Stimulated activated CD8-positive, alpha-beta memory T cell treated with anti-CD3 and anti-CD28 coated beads, Interleukin-7, amount 100 ng/mL, for 1 hour (primary cell): ENCODE data around the gene IFIT5.
"Not testable (repeated sequence)": the region's sequence is repeated elsewhere in the genome, so short reads cannot be mapped to it uniquely, and the experiment has no call there.

ENCODE experiments used
- DNase-seq, 2 donors: peaks; one replicate each; pipeline ENCODE4 v3.0.0-alpha.2; 2020; ENCODE audit warnings: low read depth in 2 of 2

IFIT5 gene, protein sequence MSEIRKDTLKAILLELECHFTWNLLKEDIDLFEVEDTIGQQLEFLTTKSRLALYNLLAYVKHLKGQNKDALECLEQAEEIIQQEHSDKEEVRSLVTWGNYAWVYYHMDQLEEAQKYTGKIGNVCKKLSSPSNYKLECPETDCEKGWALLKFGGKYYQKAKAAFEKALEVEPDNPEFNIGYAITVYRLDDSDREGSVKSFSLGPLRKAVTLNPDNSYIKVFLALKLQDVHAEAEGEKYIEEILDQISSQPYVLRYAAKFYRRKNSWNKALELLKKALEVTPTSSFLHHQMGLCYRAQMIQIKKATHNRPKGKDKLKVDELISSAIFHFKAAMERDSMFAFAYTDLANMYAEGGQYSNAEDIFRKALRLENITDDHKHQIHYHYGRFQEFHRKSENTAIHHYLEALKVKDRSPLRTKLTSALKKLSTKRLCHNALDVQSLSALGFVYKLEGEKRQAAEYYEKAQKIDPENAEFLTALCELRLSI

DNA sequence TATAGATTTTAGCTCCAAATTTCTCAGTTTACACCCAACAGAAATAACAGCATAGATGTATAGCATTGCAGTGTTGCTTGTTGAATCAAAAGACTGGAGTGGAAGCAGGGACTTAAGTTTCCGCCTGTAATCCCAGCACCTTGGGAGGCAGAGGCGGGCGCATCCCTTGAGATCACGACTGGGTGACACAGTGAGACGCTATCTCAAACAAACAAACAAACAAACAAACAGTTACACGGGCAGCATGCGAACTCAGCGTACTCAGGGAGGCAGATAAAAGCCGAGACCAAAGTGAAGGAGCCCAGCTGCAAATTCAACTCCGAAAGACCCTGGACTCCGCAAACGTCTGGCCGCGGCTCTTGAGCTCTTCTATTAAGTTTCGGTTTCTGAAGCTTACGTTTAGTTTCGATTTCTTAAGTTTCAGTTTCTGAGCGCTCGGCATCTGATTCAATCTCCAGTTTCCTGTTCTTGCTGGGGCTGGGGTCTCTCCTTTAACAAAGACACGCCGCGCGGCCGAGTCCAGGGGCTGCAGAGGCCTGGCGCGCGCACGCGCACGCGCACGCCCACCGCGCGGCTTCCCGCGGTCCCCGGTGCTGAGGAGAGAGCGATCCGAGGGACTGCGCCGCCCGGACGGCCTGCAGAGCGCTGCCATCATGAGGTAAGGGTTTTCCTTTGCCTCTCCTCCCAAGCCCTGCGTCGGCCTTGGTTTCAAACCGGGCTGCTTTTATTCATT is at the start of gene IFIT5:
Gene IFIT5, plus strand, starts transcription at position 423 of the 733 bp plus-strand sequence. Its CDS starts 231 bp downstream, at position 654.
- DNase-seq: peak; percentile 34 to 39

DNA sequence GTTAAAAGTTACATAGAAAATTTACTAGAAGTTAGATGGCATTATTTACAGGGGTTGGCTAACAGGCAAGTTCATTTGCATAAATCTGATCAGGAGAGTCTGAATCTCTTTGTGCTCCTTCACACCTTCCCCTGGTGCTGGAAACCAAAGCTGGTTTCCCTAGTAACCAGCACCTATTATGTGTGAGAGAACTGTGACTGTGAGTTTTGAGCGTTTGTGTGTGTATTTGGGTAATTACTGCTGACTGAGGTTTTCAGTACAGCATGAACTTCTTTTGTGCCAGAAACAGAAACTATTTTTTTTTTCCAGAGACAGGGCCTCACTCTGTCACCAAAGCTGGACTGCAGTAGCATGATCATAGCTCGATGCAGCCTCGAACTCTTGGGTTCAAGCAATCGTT is 46.8 kb upstream of the IFIT5 start:
- no peak for DNase-seq

DNA sequence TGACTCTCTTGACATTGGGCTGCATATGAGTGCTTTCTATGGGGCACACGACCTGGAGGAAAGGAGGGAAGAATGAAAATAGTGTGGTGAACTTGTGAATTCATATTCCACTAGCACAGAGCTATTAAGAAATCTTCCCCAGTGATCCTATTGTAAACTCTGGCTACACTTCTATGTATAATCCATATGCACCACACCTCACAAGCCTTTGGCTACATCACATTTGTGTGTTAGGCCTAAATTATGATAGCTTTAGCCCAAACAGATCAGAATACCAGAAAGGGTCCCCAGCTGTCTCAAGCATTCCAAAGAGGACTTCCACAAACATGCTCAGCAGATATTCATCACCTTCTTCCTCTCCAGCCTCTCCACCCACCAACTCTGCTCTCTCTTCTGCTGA is 46.2 kb upstream of the IFIT5 start:
- DNase-seq: no peak

DNA sequence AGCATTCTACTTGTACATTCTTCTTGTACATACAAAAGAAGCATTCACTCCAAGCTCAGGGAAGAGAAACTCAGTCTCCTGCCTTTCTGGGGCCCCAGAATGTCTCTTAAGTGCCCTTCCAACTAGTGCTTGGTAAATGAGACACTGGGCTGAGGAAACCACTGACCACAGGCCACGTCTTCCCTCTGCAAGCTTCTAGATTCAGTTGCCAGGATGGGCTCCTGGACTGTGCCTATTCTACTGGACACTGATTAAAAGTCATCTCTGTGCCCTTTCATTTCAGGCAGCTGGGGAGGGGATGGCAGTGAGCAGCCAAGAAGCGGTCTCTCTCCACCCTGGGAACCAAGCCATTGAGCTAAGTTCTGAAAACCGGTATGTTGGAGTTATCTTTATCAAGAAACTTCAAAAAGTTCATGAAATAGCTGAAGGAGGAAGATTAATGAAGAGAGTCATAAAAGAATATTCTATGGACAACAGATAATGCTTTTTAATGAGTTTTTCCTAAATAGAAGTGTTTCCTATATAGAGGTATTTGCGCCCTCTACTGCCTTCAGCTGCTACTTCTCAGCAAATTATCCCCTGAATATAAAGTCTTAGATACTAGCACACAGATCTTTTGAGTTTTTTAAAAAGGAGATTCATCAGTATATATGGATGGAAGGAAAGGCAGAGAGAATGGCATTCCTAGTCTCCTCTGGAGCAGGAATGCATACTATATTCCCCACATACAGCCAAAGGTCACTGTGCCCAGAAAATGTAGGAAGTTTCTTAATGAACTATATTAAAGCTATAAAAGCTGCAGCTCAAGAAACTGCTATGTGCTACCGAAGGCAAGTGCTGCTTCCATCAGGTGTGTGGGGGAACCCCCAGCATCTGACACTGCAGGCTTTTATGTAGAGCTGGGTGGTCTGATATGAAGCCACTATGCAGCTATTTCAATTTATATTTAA is 44.9 kb upstream of the IFIT5 start:
- DNase-seq: no peak

DNA sequence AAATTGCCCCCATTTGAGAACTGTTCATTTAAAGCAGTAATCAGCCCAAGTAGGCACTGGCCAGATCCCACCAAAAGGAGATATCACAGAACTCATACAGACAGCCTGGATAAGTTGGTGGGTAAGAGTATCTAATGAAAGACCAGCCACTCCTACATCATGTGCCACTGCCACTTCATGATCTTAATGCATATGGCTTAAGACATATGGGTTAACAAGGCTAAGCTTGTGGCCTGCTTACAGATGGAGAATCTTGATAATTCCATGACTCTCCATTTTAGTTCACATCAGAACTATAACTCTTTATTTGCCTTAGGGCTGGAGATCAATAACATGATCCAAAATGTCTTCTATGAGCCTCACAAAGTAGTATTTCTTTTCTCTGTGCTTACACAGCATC is 43.3 kb upstream of the IFIT5 start:
- DNase-seq: no peak

DNA sequence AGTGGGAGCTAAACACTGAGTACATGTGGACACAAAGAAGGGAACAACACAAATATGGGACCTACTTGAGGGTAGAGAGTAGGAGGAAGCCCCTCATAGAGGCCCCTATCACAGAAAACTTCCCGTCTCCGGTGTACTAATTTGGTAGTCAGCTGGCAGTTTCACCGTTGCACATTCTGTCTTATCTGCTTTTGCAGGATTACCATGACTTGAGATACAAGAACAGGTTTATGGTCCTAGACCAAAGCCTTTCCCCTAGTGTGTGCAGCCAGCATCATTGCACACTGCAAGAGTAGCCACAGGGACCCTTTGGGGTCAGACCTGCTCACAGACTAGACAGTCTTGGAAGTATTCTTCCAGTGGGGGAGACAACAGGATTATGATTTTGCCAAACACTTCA is 42.4 kb upstream of the IFIT5 start:
- no peak for DNase-seq

DNA sequence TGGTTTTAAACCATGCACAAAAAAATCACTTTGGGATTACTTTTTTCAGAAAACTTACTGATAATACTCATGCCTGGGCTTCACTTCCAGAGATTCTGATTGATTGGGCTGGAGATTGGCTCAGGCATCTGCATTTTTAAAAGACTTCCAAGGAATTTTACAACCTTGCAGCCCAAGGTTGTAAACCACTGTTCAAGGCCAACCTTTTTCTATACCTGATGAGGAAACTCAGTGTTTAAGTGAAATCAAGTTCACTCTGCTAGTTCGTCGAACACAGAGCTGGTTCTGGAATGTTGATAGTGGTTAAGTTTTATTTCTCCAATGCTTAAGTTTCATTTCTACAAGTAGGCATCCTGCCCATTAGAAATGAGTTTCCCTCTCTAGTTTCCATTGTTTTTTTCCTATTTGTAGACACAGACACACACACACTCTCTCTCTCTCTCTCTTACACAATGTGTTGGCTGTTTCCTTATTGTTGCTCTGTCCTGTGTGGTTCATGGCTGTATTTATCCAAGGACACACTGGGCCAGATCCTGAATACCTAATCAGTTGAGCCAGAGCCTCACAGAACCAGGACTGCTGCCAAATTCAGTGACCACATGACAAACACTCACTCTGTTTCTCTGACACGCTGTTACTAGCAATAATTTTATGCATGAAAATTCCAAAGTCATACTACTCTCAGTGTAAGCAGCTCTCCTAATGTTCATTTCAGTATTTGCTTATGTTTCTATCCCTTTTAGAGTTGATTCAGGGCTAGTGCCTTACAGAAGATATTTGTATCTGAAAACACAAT is 40.3 kb upstream of the IFIT5 start:
- DNase-seq: no peak

DNA sequence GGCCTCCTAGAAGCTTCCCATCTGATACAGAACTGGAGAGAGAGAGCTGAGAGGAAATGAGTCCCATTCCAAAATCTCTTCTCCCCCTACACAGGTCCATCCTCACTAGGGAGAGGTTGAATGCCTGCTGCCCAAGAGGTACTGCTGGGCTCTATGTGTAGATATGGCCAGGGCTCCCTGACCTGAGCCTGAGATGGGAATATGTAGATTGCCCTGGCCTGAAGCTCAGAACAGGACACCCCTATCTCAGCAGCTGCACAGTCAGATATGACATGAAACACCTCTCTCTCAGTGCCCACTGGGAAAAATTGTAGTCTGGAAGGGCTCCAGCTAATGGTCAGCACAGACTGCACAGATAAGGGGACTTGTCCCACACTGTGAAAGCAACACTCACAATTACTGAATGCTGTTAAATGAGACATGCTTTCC is 39.6 kb upstream of the IFIT5 start:
- no peak for DNase-seq

DNA sequence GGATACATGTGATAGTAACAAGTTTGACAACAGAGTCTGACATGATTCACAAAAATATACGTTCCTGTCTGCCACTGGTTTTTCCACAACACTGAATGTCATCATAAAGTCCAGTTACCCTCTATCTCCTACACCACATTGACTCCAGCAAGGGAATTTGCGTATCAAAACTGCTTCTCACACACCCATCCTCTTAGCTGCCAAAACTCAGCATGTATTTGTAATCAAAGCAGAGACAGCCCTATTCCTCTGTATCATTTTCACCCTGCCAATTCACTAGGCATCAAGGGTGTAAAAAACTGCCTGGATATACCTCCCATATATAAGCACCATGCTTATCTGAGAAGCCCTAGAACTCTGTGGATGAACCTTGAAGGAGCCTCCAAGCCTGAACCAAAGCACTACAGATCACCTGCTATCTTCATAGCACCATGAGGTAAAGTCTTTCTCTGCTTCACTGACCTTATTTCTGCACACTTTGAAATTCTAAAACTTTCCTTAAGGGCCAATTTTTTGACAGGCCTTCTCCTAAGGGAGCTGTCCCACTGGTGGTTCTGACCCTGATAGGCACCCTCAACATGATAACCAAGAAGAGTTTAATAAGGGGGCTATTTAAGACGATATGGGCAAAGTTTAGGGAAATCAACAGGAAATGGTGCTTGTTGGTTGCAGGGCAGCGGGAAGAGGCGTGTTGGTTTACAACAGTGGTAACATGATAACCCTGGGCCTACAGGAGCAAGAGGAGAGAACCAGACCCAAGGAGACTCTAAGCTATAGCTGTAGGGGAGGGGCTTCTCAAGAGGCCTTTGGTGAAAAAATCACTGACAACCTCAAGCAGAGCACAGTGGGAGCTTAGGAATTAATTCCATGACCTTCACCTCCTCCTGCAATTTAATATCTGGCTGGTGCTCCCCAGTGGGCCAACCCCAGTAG is 36.4 kb upstream of the IFIT5 start, which contains the start of gene IFIT1B:
Gene IFIT1B, plus strand, starts transcription at position 352 of the 933 bp plus-strand sequence. Its CDS starts 80 bp downstream, at position 432.
- DNase-seq: no peak

DNA sequence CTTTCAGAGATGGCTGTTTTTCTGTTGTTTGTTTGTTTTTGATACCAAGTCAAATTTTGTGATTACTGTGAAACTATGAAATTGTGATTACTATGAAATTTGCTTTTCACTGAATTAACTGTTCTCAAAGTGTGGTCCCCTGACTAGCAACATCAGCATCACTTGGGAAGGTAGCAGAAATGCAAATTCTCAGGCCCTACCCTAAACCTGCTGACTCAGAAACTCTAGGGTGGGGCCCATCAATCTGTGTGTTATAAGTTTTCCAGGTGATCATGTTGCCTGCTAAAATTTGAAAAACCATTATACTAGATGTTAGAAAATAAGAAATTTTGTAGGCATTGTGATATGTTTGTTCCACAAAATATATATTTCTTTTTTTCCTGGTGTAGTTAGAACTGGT is 35.3 kb upstream of the IFIT5 start:
- DNase-seq: no peak

DNA sequence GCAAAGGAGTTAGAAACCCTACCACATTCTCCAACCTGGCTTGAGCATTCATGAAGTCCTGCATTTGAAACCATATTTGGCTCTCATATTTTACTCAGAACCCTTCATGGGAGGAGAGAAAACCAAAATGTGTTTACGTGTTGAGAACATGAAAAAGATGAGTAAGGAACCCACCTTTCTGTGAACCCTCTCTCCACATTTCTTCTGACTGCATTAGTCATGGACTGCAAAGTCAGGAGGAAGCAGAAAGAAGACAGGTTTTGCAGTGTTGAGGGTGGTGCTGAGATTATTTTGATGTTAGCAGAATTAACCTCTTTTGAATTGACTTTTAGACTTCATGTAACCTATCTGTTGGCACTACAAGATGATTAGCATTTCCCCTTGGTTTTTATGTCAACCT is 31.6 kb upstream of the IFIT5 start:
- no peak for DNase-seq

DNA sequence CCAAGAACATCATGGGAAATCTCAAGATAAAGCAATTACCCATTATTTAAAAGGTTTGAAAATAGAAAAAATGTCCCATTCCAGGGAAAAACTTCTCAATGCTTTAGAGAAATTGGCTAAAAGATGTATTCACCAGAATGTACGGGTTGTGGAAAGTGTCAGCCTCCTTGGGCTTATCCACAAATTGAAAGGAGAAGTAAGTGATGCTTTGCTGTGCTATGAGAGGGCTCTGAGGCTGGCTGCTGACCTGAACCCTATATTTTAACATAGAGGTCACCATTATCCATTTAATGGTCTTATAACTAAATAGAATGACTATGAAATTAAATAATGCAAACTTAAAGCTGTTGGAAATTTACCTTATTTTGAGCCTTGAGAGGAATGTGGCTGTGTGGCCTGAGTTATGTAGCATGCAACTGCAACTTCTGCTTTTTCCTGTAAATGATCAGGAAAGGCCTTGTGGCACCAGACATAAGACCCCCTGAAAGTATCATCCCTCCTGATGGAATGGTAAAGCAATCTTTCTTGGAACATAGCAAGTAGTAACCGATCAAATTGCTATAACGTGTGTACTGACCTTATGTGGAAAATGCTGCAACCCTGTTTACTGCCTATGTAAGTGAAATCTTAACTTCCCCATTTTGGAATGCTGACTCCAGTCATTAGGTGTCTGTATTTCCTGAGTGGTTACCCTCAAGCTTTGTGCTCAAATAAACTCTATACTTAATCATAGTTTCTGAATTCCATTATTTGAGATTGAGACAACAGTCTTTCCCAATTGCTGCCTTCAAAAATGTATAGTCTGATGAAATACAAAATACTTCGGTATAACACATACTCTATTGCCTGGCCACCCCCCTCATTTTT is 29.7 kb upstream of the IFIT5 start:
- no peak for DNase-seq

DNA sequence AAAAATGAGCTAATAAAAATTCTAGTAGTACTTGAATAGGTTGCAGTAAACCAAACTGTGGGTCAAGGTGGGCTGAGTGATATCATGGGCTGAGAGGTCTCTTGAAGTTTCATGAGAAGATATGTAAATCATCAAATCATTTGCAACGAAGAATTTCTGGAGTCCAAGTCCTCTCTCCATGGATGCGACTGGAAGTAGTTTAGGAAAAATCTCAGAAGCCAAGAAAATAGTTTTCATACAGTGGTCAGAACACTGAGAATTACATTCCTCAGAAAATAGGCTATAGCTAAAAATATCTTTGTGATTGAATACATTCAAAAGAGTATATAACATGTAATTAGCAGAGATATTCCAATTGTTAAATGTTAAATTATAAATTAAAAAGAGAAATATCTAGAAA is 25.6 kb upstream of the IFIT5 start:
- DNase-seq: no peak

DNA sequence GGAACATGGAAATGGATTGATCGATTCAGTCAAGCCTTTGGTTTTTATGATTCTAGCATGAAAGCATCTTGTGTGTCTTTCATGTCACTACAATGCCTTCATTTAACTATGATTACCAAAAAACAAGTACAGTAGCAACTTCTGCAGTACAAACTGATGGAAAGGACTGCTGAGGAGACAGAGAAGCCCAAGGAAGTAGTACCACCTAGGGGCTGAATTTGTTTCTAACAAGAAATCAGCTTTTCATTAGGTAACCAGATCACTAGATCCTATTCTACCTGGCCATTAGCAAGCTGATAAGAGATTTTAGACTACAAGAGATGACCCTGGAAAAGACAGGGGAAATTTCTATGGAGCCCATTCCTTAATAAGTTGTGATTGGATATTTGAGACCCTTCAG is 25.1 kb upstream of the IFIT5 start:
- DNase-seq: no peak

DNA sequence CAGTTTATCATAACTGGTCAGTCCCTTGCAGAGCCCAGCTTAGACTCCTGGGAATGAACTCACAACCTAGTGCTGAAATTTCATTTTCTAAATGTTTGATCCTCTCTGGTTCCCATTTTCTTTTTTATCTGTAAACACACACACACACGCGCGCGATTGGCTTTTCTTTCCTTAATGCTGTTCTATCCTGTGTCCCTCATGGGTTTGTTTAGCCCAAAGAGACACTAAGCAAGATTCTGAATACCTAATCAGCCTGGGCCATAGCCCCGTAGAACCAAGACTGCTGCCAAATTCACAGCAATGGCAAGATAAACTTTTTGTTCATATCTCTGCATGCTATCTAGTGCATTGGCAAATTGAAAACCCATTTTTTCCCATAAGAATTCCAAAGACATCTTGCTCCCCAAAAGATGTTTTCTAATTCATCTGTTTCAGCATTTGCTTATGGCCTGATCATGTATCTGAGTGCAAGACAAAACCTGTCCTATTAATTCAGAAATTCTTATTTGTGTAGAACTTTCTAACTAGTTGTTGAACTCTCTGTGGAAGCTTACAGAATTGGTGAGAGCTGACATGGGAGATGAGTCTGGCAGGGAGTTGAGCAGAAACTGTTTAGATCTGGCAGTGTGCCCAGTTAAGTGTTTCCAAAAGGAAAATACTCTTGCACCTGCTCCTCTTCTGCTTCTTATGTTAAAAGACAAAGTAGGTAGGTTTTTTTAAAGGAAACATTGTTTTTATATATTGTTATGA is 23.7 kb upstream of the IFIT5 start:
- DNase-seq: no peak

DNA sequence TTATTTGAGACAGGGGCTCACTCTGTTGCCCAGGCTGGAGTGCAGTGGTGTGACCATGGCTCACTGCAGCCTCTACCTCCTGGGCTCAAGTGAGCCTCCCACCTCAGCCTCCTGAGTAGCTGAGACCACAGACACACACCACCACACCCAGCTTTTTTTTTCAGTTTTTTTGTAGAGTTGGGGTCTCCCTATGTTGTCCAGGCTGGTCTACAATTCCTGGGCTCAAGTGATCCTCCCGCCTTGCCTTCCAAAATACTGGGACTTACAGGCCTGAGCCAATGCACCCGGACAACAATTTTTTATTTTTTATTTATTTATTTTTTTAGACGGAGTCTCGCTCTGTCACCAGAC is 23.2 kb upstream of the IFIT5 start:
- not testable (repeated sequence) for DNase-seq

DNA sequence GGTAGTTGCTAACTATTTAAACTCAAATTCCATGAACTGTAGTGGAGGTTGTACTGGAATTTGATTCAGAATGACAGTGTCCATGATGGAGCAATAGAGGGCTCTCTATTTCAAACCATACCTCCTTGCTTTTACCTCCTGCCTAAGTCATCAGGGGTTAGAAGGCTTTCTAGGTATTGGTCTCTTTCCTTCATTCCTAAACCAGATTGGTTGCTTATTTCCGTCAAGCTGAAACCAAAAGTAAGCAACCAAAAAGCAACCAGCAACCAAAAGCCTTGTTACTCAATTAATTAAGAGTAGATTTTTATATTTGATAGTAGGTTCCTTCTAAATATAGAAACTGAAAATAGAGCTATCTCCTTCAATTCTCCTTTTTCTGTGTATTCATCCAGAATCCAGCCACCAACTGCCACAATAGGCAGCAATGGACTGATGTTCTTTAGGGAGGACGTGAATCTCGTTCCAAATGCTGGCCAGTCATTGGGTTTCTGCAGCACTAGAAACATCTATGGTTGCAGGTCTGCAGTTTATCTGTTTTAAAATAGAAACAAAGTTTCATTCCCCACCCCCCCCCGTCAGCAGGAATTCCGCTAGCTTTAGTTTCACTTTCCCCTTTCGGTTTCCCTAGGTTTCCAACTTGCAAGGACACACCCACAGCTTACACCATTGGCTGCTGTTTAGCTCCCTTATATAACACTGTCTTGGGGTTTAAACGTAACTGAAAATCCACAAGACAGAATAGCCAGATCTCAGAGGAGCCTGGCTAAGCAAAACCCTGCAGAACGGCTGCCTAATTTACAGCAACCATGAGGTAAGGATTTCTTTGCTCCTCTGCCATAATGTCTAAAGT is 22.2 kb upstream of the IFIT5 start, which contains the start of gene IFIT1:
Gene IFIT1, plus strand, starts transcription at position 717 of the 850 bp plus-strand sequence. Its CDS starts 90 bp downstream, at position 807.
- DNase-seq: peak in 1 of 2 donors; percentile 18
